ENCODE results near the gene CYB561D1. TPM values are rescaled to one million over a fixed set of nuclear protein-coding genes. Genes with fewer than 3 reads are reported as not detected.

CYB561D1 gene
- total RNA-seq, 1 donor, result 9.4 TPM

- DNase-seq (ENCODE audit: low read depth in 2 of 3, low spot score in 2 of 3), result no peak
Measured at GRCh38 chr1:109479311-109479710, 14.6 kb upstream of the CYB561D1 start.

GRCh38 chr1:109479901-109480300, 14.0 kb upstream of the CYB561D1 start:
- DNase-seq (ENCODE audit: low read depth in 2 of 3, low spot score in 2 of 3), result no peak

GRCh38 chr1:109481646-109482045, 12.2 kb upstream of the CYB561D1 start:
- no peak for DNase-seq (ENCODE audit: low read depth in 2 of 3, low spot score in 2 of 3)

GRCh38 chr1:109482242-109482641, 11.7 kb upstream of the CYB561D1 start:
- DNase-seq (ENCODE audit: low read depth in 2 of 3, low spot score in 2 of 3), result no peak

GRCh38 chr1:109482791-109483671, 10.9 kb upstream of the CYB561D1 start:
- DNase-seq (ENCODE audit: low read depth in 2 of 3, low spot score in 2 of 3), result peak in 1 of 3 donors; percentile 67

GRCh38 chr1:109483672-109484518, 10.0 kb upstream of the CYB561D1 start, which contains the start of gene ATXN7L2:
Gene ATXN7L2, plus strand, starts transcription at chr1:109483905. Its CDS starts 49 bp downstream, at chr1:109483954.
- DNase-seq (ENCODE audit: low read depth in 2 of 3, low spot score in 2 of 3), result peak; percentile 88 to 95 (median 93)

- DNase-seq (ENCODE audit: low read depth in 2 of 3, low spot score in 2 of 3), result no peak
Measured at GRCh38 chr1:109484519-109484975, 9.3 kb upstream of the CYB561D1 start.

- DNase-seq (ENCODE audit: low read depth in 2 of 3, low spot score in 2 of 3), result no peak
Measured at GRCh38 chr1:109485001-109485400, 8.9 kb upstream of the CYB561D1 start.

- no peak for DNase-seq (ENCODE audit: low read depth in 2 of 3, low spot score in 2 of 3)
Measured at GRCh38 chr1:109487261-109487660, 6.6 kb upstream of the CYB561D1 start.

- no peak for DNase-seq (ENCODE audit: low read depth in 2 of 3, low spot score in 2 of 3)
Measured at GRCh38 chr1:109488201-109488600, 5.7 kb upstream of the CYB561D1 start.

- DNase-seq (ENCODE audit: low read depth in 2 of 3, low spot score in 2 of 3), result no peak
Measured at GRCh38 chr1:109488696-109489095, 5.2 kb upstream of the CYB561D1 start.

GRCh38 chr1:109490029-109490933, 3.6 kb upstream of the CYB561D1 start:
- DNase-seq (ENCODE audit: low read depth in 2 of 3, low spot score in 2 of 3), result peak in 2 of 3 donors; percentile 59 to 79

GRCh38 chr1:109490934-109491302, 3.0 kb upstream of the CYB561D1 start:
- DNase-seq (ENCODE audit: low read depth in 2 of 3, low spot score in 2 of 3), result no peak

GRCh38 chr1:109491372-109491771, 2.5 kb upstream of the CYB561D1 start:
- no peak for DNase-seq (ENCODE audit: low read depth in 2 of 3, low spot score in 2 of 3)

- no peak for DNase-seq (ENCODE audit: low read depth in 2 of 3, low spot score in 2 of 3)
Measured at GRCh38 chr1:109492779-109493178, 1.1 kb upstream of the CYB561D1 start.

- no peak for DNase-seq (ENCODE audit: low read depth in 2 of 3, low spot score in 2 of 3)
Measured at GRCh38 chr1:109493227-109493626, 667 bp upstream of the CYB561D1 start.

- no peak for DNase-seq (ENCODE audit: low read depth in 2 of 3, low spot score in 2 of 3)
Measured at GRCh38 chr1:109495738-109496137, 1.8 kb downstream of the CYB561D1 start.

GRCh38 chr1:109497449-109498160, 3.7 kb downstream of the CYB561D1 start:
- no peak for DNase-seq (ENCODE audit: low read depth in 2 of 3, low spot score in 2 of 3)

- DNase-seq (ENCODE audit: low read depth in 2 of 3, low spot score in 2 of 3), result peak in 1 of 3 donors; percentile 18
Measured at GRCh38 chr1:109498161-109498801, 4.4 kb downstream of the CYB561D1 start.
